Motor neuron (in vitro differentiated cells): ENCODE data around the gene KRTAP20-2. TPM values are rescaled to one million over a fixed set of nuclear protein-coding genes. Genes with fewer than 3 reads are reported as not detected.

ENCODE experiments used
- ATAC-seq, 8 experiments: fragments of 200-7000 bp; cut with Tn5 transposase; replicated peaks in 6 of 8; 2 replicates each; pipeline ENCODE4 v1.8.0; 2021; ENCODE audit warnings: mild to moderate bottlenecking in 8 of 8, moderate library complexity in 8 of 8
- H3K27ac ChIP-seq, 2 donors: fragments of 250-450 bp; sonication (Bioruptor Pico); 2 replicates each; pipeline ENCODE4 v1.9.0; 2021; ENCODE audit warnings: antibody characterized with exemption in 2 of 2, mild to moderate bottlenecking in 2 of 2, moderate library complexity in 1 of 2
- H3K4me1 ChIP-seq, 2 donors: fragments of 250-450 bp; sonication (Bioruptor Pico); replicated peaks in 1 of 2; 2 replicates each; pipeline ENCODE4 v1.6.1; 2021; ENCODE audit warnings: antibody characterized with exemption in 2 of 2, mild to moderate bottlenecking in 2 of 2, moderate library complexity in 1 of 2
- H3K4me3 ChIP-seq, 5 donors: fragments of 250-450 bp; sonication (Bioruptor Pico); 2 replicates each; pipeline ENCODE4 v1.9.0; 2021; ENCODE audit warnings: antibody characterized with exemption in 5 of 5, mild to moderate bottlenecking in 5 of 5, moderate library complexity in 4 of 5
- WGBS, 10 experiments: fragments of 450-650 bp; shearing (Covaris generic); methylation state at CpG; one replicate each; pipeline ENCODE4 v1.0.0; 2022; 5-methylcytosine and 5-hydroxymethylcytosine counted together
- in situ Hi-C, 9 experiments: fragments of 400-800 bp; cut with MboI; loops; one replicate each; pipeline ENCODE4 v1.15.0; 2021; ENCODE audit warnings: low sequenced_read_pairs in 9 of 9, low pct_unique_long_range_greater_than_20kb in 2 of 9; ENCODE audit not compliant: unreplicated experiment in 9 of 9
- total RNA-seq, 8 experiments: library from RNA; unstranded; fragments of 300-600 nt; gene quantifications; 2 replicates each; pipeline versions ENCODE4 v1.2.3 to v1.2.4, GENCODE V29; 2022

The KRTAP20-2 gene
- total RNA-seq, result not detected

DNA sequence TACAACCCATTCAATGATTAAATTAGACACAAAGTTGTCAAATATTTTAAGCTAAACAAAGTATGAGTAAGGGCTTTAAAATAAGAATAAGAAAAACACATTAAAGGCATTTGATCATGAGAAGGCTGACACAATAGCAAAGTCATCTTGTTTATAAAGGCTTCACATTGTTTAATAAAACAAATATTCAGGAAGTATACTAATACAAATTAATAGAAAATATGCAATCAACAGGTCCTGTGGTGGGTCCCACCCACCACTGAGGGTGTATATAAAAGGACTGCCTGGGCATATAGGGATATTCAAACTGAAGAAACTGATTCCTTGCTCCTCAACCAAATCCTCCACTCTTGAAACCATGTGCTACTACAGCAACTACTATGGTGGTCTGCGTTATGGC, at the start of gene KRTAP20-2:
TSS of gene KRTAP20-2 (plus strand) at position 301 of the 400 bp plus-strand sequence. CDS start at position 359, 58 bp downstream.
- Histone ChIP-seq H3K4me1 (no peaks in the 10 kb centered on the region), H3K27ac (no peak within 1 kb of the TSS), H3K4me3 (no peak within 1 kb of the TSS)
- in situ Hi-C loops, result no loop called here
- 0 to 88% (median 56%) methylated on average over 1 of the region's 1 CpG; no CpG with 5 or more reads in 6 of the 10 experiments for WGBS, 10 experiments
- ATAC-seq, result no peak

DNA sequence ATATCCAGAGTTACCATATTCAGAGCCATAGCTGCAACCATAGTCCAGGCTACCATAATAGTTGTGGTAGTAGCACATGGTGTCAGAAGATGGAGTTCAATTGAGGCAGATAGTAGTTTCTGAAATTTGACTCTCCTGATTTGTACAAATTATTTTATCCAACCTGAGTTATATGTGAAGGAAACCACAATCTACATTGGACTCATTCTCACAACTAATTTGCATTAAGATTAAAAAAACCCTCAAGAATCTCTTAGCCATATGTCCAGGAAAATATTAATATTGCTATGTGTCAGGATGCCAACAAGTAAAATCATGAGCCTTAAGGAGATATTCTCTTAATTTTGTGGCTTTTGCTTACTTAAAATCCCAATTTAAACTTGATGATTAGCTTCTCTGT, 44.7 kb upstream of the KRTAP20-2 start, which contains the start of gene KRTAP22-2:
TSS of gene KRTAP22-2 (minus strand) at position 101 of the 400 bp plus-strand sequence.
- no peak within 1 kb of the TSS for H3K4me3 ChIP-seq
- ATAC-seq, result no peak
- no peak within 1 kb of the TSS for H3K27ac ChIP-seq
- in situ Hi-C loops, result no loop called here
- no peaks in the 10 kb centered on the region for H3K4me1 ChIP-seq

DNA sequence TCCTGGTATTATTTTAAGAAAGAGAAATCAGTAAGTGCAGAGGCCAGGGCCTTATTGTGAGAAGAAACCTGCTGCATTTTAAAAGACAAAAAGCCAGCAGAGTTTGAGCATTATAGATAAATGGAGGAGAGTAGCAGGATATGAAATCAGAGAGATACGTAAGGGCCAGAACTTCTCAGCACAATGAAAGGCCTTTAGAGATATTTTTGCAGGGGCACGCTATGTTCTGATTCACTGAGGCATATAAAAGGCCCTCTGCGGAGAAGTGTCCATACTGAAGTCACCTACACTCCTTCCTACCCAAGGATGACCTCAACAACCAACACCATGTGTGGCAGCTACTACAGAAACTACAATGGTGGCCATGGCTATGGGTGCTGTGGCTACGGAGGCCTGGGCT, 42.9 kb upstream of the KRTAP20-2 start, which contains the start of gene KRTAP6-3:
TSS of gene KRTAP6-3 (plus strand) at position 301 of the 400 bp plus-strand sequence. CDS start at position 307, 6 bp downstream.
- Histone ChIP-seq H3K4me3 (no peak within 1 kb of the TSS), H3K4me1 (no peaks in the 10 kb centered on the region), H3K27ac (no peak within 1 kb of the TSS)
- no peak for ATAC-seq
- WGBS, 10 experiments, result 10 to 100% (median 92%) methylated on average over 1 to 4 of the region's 4 CpGs; no CpG with 5 or more reads in 3 of the 10 experiments
- in situ Hi-C loops, result no loop called here

DNA sequence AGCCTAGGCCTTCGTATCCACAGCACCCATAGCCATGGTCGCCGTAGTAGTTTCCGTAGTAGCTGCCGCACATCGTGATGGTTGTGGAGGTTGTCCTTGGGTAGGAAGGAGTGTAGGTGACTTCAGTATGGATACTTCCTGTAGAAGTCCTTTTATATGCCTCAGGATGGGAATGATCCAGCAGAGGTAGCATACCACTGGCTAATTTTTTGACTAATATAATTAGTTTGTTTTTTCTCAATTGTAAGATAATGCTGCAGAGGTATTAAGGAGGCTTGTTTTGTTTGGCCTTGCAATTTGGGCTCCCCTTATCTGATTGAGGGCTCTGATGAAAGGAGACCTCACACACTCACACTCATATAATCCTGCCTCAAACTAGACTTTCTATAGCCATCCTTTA, 36.2 kb upstream of the KRTAP20-2 start, which contains the start of gene KRTAP6-2:
TSS of gene KRTAP6-2 (minus strand) at position 101 of the 400 bp plus-strand sequence. CDS start at position 73, 28 bp downstream.
- in situ Hi-C loops, result no loop called here
- H3K27ac ChIP-seq, result no peak within 1 kb of the TSS
- WGBS, 10 experiments, result 17 to 100% (median 83%) methylated on average over 1 to 6 of the region's 6 CpGs; no CpG with 5 or more reads in 4 of the 10 experiments
- H3K4me3 ChIP-seq, result no peak within 1 kb of the TSS
- no peak for ATAC-seq
- H3K4me1 ChIP-seq, result no peaks in the 10 kb centered on the region

DNA sequence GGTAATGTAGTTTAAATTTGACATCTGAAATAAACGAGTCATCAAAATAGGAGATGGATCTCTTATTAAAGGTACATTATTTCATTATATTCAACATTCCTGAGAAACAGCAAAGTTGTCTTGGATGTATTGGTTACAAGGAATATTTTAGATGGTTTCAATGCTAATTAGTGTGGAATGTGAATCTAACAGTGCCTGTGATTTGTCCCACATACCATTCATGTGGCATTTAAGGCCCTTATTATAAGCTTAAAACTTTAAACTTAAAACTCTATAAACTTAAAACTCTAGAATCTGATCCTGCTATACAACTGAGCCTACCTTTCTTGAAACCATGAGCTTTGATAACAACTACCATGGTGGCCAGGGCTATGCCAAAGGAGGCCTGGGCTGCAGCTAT, 34.2 kb upstream of the KRTAP20-2 start, which contains the start of gene KRTAP22-1:
TSS of gene KRTAP22-1 (plus strand) at position 301 of the 400 bp plus-strand sequence.
- Histone ChIP-seq H3K4me3 (no peak within 1 kb of the TSS), H3K27ac (no peak within 1 kb of the TSS), H3K4me1 (no peaks in the 10 kb centered on the region)
- 0 to 100% (median 20%) methylated on average over 1 of the region's 1 CpG; no CpG with 5 or more reads in 2 of the 10 experiments for WGBS, 10 experiments
- no peak for ATAC-seq
- in situ Hi-C loops, result no loop called here

DNA sequence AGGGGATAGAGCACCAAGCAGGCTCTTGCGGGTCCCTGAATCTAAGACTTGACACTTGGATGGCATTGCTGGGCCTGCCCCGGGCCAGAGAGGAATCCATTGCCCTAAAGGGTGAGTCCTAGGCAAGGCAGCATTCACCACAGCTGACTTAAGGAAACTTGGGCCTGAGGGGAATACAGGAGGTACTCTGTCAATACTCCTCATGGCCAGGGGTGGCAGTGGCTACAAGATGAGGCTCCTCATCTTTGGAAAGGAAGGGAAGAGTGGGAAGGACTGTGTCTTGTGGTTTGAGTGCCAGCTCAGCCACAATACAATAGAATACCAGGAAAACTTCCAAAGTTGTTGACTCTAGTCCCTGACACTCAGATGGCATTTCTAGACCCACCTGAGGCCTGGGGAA, 29.0 kb upstream of the KRTAP20-2 start:
- in situ Hi-C loops, result no loop called here
- no peak for ATAC-seq
- Histone ChIP-seq H3K4me3 (no peak overlapping the region), H3K4me1 (no peaks in the 10 kb centered on the region), H3K27ac (no peak overlapping the region)
- WGBS, 10 experiments, result 0 to 100% (median 68%) methylated on average over 1 to 2 of the region's 2 CpGs; no CpG with 5 or more reads in 4 of the 10 experiments

DNA sequence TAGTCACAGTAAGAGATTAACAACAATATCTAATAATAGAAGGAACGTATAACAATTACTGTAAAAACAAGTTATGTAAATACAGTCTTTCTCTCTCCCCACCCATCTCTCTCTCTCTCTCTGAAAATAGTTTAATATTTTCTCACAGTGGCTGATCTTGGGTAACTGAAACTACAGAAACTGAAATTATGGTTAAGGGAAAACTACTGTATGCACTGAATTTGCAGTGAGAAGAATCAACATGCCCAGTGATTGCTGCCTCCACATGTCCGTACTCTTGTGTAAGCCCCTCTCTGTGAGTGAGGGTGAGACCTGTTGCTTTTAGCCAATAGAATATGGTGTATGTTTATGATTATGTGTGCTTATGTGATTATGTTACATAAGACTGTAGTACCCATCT, 22.9 kb upstream of the KRTAP20-2 start:
- Histone ChIP-seq H3K27ac (no peak overlapping the region), H3K4me3 (no peak overlapping the region), H3K4me1 (no peaks in the 10 kb centered on the region)
- 0 to 100% (median 82%) methylated on average over 1 to 2 of the region's 2 CpGs for WGBS, 10 experiments
- in situ Hi-C loops, result no loop called here
- no peak for ATAC-seq

DNA sequence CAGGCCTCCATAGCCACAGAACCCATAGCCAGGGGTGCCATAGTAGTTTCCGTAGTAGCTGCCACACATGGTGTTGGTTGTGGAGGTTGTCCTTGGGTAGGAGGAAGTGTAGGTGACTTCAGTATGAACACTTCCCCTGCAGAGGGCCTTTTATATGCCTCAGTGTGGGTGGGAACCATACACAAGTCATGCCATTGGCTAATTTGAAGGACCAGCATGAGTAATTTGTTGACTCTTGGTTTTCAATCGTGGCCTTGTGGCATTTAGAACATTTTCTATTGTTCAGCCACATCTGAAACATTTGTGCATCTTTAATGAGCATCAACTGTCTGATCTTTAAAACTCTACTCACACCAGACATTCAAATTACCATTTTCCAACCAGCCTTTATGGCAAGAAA, 21.2 kb upstream of the KRTAP20-2 start, which contains the start of gene KRTAP6-1:
TSS of gene KRTAP6-1 (minus strand) at position 95 of the 400 bp plus-strand sequence. CDS start at position 69, 26 bp downstream.
- Histone ChIP-seq H3K4me3 (no peak within 1 kb of the TSS), H3K4me1 (no peaks in the 10 kb centered on the region), H3K27ac (no peak within 1 kb of the TSS)
- WGBS, 10 experiments, result 0 to 89% (median 50%) methylated on average over 1 to 2 of the region's 2 CpGs; no CpG with 5 or more reads in 3 of the 10 experiments
- in situ Hi-C loops, result no loop called here
- no peak for ATAC-seq

DNA sequence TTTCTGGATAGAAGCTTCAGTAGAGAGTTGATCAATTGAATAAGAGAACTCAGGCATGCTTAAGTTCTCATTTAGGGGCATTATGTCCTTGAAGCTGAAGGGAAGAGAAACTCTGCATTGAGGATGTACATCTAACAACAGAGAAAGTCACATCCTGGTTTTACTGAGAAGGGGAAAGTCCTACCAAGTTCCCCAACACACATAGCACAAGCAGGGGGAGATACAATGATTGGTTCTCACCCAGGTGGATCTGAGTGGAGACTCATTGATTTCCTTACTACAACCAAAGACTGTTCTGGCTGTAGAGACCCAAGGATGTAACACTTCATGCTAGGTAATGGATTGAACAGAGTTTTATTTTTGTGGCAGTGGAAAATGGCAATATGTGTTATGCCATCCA, 19.8 kb upstream of the KRTAP20-2 start:
- ATAC-seq, result no peak
- Histone ChIP-seq H3K27ac (no peak overlapping the region), H3K4me1 (no peaks in the 10 kb centered on the region), H3K4me3 (no peak overlapping the region)
- in situ Hi-C loops, result no loop called here

DNA sequence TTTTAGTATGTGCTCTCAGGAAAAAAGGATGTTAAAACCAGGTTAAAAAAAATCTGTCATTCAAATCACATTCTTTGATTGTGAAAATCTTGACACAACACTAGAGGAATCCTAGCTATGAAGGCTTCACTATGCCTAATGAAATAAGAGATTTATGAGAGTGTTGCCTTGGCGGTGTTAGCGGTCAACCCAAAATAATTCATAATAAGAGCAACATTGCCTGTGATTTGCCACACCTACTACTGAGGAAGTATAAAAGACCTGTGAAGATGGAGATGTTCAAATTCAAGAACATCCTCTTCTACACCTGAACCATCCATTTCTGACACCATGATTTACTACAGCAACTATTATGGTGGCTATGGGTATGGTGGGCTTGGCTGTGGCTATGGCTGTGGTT, 18.9 kb upstream of the KRTAP20-2 start, which contains the start of gene KRTAP20-1:
TSS of gene KRTAP20-1 (plus strand) at position 301 of the 400 bp plus-strand sequence. CDS start at position 331, 30 bp downstream.
- no peak for ATAC-seq
- no peak within 1 kb of the TSS for H3K4me3 ChIP-seq
- no peak within 1 kb of the TSS for H3K27ac ChIP-seq
- WGBS, 10 experiments, result 20 to 93% (median 48%) methylated on average over 2 of the region's 2 CpGs; no CpG with 5 or more reads in 4 of the 10 experiments
- in situ Hi-C loops, result no loop called here
- H3K4me1 ChIP-seq, result no peaks in the 10 kb centered on the region

DNA sequence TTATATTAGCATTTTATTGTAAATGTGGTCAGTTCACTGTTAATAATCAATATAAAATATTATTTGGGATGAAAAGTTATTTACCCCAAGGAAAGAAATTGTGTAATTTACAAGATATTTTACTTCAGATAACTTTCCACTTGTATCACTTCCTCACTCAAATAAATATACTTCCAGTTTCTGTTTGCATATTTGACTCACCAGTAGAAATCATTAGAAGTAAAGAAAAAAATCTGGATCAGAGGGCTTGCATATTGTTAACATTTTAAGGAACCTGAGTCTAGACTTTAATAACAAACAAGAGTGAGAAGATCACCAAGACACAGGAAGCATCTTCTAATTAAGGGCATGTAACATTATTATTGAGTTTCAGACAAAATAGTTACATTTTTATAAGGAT, 14.9 kb upstream of the KRTAP20-2 start:
- no peak for ATAC-seq
- Histone ChIP-seq H3K4me3 (no peak overlapping the region), H3K4me1 (no peaks in the 10 kb centered on the region), H3K27ac (no peak overlapping the region)
- in situ Hi-C loops, result no loop called here

DNA sequence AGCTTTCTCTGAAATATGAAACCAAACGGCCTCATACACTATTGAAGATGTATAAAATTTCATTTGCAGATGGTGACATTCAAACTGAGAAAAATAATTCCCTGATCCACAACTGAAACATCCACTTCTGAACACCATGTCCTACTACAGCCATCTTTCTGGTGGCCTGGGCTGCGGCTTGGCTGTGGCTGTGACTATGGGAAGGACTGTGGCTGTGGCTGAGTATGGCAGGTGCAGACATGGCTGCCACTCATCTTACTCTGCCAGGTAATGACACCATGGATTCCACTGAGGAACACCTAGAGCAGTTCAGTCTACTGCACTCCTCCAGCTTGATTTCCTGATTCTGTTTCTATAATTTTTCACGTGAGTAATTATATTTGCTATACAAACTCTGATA, 14.5 kb upstream of the KRTAP20-2 start, which contains the start of gene KRTAP20-4:
TSS of gene KRTAP20-4 (plus strand) at position 106 of the 400 bp plus-strand sequence.
- Histone ChIP-seq H3K27ac (no peak within 1 kb of the TSS), H3K4me1 (no peaks in the 10 kb centered on the region), H3K4me3 (no peak within 1 kb of the TSS)
- ATAC-seq, result no peak
- in situ Hi-C loops, result no loop called here
- 0 to 100% (median 67%) methylated on average over 1 to 3 of the region's 3 CpGs; no CpG with 5 or more reads in 1 of the 10 experiments for WGBS, 10 experiments

DNA sequence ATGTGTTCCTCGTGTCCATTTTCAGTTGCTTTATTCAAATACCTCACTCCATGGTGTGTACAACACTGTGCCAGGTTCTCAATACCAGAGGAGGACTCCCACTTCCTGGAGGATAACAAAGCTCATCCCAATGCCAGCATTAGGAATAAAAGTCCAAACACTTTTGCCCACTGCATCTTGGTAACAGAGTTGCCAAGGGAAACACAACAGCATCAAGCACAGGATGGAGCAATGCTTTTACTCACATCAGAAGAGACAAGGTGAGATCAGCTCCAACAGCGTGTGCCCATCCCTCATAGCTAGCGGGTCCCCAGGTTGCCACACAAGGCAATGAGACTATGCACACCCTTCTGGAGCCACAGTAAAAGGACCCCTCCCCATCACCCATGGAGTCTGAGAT, 11.6 kb upstream of the KRTAP20-2 start:
- in situ Hi-C loops, result no loop called here
- Histone ChIP-seq H3K27ac (no peak overlapping the region), H3K4me1 (no peaks in the 10 kb centered on the region), H3K4me3 (no peak overlapping the region)
- WGBS, 10 experiments, result 17 to 100% (median 87%) methylated on average over 1 to 2 of the region's 3 CpGs; no CpG with 5 or more reads in 2 of the 10 experiments
- no peak for ATAC-seq
